OCI-LY7 (cell line): ENCODE results near the gene CPT1A.

ENCODE experiments used
- CTCF ChIP-seq: fragments of 200-600 bp; sonication (generic); conservative IDR thresholded peaks from 2 replicates; pipeline ENCODE4 v1.5.1; 2014; ENCODE audit warnings: mild to moderate bottlenecking, antibody characterized with exemption, low read length, moderate library complexity, mixed read lengths
- EZH2phosphoT487 ChIP-seq: fragments of 200-600 bp; sonication (generic); IDR thresholded peaks from 2 replicates; pipeline ENCODE4 v1.6.1; 2018; ENCODE audit warnings: low read depth, borderline replicate concordance, mild to moderate bottlenecking, mixed run types, antibody characterized with exemption, low read length, moderate library complexity, mixed read lengths

- TF ChIP-seq CTCF (no peak), EZH2phosphoT487 (no peak)
These were observed 68.8 kb downstream of the CPT1A start for GRCh38 chr11:68772936-68773335.
